HG03439 (cell line): ENCODE results near the gene FKBP2.

ENCODE experiments used
- ATAC-seq: cut with Tn5 transposase; IDR thresholded peaks from one replicate; pipeline ENCODE4 v1.9.1; 2021; ENCODE audit warnings: mild to moderate bottlenecking, moderate library complexity; ENCODE audit not compliant: unreplicated experiment

The FKBP2 gene

GRCh38 chr11:64262271-64263002 lies 21.5 kb downstream of the FKBP2 start:
- ATAC-seq: no peak

DNA sequence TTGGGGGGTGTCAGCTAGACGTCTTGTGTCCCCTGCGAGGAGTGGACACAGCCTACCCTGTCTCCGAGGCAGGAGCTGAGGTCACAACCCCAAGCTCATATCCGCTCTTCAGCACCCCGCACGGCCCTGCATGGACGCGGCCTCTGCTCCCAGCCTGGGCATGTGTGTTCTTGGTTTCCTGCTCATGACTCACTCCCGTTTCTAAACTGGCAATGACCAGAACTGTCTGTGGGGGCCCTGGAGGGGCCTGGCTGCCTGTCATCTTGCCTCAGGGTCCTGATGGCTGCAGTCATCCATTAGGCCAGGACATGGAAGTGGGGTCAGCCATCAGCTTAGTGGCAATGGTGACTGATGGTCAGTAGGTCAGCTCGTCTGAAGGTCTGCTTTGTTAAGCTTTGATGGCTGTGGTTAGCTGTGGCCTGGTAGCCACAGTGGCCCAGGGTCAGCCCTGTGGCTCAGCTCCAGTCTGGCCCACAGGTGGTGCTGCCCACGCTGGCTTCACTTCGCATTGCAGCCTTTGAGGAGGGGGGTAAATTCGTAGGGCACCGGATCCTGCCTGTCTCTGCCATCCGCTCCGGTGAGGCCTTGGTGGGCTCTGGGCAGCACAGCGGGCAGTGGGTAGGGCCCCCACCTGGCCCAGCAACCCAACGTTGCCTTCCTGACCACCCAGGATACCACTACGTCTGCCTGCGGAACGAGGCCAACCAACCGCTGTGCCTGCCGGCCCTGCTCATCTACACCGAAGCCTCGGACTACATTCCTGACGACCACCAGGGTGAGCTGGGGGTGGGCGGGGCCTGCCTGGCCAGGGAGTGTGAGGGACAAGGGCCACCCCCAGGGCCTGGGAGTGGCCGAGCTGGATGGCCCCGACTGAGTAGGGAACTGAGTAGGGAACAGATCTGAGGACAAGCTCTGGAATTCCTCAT lies 22.4 kb downstream of the FKBP2 start:
- no peak for ATAC-seq

DNA sequence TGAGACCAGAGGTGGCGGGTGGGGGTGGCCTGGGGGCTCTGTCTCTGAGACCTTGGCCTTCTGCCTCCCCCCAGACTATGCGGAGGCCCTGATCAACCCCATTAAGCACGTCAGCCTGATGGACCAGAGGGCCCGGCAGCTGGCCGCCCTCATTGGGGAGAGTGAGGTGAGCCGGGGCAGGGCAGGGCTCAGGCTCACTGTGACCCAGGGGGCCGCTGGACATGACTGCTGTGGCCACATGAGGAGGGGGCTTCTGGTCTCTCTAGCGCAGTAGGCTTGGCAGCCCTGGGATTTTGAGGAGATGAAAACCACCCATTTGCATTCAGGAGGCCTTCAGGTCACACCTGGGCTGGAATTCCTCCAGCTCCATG lies 23.0 kb downstream of the FKBP2 start:
- no peak for ATAC-seq

DNA sequence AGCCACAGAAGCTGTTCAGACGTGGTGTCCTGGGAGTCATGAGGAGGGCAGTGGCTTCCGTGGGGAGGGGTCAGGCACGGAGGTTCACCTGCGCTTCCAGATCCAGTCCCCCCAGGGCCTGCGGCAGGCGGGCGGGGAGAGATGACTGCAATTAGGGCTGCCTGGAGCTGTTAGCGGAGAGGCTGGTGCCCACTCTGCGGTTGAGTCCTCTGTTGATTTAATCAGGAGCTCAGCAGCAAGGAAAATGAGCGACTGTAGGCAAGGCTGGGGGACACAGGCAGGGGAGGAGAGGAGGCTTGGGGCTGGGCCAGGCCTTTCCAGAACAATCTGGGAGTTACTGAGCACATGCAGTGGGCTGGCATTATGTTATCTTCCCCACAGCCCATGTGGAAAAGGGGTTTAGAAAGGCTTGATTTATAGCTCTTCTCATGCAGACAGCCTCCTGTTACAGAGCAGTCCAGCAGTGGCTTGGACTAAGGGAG lies 23.5 kb downstream of the FKBP2 start:
- no peak for ATAC-seq

DNA sequence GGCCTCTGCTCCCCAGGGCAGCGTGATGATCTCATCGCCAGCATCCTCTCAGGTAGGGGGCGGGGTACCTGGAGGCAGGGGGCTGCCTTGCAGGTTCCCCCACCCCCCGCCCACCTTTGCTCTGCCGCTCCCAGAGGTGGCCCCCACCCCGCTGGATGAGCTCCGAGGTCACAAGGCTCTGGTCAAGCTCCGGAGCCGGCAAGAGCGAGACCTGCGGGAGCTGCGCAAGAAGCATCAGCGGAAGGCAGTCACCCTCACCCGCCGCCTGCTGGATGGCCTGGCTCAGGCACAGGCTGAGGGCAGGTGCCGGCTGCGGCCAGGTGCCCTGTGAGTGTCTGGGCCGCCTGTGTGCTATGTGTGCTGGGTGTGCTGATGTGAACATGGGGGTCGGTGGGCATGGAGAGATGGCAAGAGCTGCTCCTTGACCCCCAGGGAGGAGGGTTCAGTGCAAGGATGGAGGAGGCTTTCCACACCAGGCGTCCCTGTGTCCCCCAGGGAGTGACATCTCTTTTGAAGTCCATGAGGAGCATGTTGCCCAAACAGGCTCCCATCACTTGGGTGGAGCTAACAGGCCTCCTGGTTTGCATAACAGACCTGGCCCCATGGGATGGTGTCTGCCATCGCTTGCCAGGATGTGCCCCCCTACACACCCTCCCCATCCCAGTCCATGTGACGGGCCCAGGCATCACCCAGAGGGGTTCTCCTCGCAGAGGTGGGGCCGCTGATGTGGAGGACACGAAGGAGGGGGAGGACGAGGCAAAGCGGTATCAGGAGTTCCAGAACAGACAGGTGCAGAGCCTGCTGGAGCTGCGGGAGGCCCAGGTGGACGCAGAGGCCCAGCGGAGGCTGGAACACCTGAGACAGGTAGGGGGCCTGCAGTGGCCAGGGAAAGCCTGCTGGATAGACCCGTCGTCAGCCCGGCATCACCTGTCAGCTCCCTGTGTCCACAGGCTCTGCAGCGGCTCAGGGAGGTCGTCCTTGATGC lies 24.6 kb downstream of the FKBP2 start:
- ATAC-seq: no peak

- ATAC-seq: no peak
Observed at GRCh38 chr11:64266339-64266738, 25.4 kb downstream of the FKBP2 start.

DNA sequence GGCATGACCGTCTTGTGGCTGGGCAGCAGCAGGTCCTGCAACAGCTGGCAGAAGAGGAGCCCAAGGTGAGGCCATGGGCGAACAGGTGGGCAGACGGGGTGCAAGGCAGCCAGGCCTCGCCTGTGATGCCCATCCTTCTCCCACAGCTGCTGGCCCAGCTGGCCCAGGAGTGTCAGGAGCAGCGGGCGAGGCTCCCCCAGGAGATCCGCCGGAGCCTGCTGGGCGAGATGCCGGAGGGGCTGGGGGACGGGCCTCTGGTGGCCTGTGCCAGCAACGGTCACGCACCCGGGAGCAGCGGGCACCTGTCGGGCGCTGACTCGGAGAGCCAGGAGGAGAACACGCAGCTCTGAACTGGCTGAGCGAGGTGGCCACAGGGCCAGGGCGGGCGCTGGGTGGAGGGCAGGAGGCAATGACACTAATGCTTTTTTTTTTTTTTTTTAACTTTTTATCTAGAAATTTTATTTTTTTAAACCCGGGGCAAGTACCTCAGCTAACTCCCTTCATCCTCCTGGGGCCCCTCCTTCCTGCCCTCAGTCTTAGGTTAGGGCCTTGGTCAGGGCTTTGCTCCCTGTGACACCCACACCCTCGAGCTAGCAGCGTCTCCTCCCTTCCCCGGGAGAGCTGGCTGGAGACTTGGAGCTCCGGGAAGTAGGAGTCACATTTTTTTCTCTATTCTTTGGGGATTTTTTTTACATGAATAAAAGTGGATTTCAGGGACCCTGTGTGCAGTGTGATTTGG lies 26.5 kb downstream of the FKBP2 start:
- ATAC-seq: no peak

- no peak for ATAC-seq
Observed at GRCh38 chr11:64268025-64268892, 27.4 kb downstream of the FKBP2 start.

DNA sequence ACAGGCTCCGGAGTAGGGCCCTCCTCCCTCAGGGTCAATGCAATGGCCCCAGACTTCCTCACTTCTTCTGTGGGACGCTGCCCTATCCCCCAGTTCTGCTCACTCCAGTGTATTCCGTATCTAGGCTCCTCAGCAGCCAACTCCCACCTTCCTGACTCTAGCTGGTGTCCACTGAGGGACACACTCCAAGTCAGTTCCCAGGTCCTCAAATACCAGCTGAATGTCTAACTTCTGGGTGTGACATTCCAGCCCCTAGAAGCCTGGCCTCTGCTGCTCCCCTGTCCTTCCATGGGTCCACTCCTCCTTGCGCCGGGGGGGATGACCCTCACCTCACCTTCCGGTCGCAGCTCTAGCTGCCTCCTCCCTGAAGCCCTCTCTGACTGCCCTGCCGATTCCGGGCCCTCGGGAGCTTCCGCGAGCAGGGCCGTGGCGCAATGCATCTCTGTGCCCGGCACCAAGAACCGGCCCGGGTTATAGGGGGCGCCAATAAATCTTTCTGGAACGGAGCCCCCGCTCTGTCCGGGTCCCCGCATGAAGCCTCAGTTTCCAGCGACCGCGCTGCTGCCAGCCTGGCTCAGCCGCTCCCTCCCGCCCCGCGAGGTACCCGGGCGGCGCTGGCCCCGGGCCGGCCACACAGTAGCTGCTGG lies 28.1 kb downstream of the FKBP2 start:
- peak; percentile 13 for ATAC-seq

DNA sequence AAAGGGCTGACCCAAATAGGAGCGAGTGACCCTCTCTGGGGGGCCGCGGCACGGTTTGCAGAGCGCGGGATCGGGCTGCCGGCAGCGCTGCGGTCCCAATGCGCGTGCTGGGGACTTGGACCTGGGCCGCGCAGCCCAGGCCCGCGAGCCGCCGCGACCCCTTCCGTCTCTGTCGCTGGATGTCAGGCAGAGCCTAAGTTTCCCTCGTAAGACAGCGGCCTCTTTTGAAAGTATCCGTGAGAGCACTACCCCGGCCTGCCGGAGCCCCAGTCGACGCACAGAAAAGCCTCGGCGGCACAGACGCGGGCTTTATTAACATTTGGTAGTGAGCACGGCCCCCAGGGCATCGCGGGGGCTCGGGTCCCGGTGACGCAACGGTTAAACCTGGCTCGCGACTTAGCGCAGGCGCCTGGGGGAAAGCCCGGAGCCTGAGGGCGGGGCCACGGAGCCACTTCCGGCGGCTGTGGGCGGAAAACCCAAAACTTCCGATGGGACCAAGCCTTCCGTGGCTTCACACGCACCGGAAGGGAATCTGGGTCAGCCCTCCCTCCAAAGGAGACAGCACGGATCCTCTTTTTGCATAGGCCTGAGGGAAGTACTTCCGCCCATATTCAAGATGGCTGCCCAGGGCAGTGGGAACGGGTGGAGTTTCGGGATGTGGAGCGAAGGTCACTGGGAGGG lies 28.8 kb downstream of the FKBP2 start:
- ATAC-seq: peak; percentile 62

GRCh38 chr11:64275031-64275800 lies 34.3 kb downstream of the FKBP2 start:
- ATAC-seq: no peak

GRCh38 chr11:64275841-64276240 lies 34.9 kb downstream of the FKBP2 start:
- ATAC-seq: no peak

- ATAC-seq: no peak
Observed at GRCh38 chr11:64276653-64277431, 35.9 kb downstream of the FKBP2 start.

DNA sequence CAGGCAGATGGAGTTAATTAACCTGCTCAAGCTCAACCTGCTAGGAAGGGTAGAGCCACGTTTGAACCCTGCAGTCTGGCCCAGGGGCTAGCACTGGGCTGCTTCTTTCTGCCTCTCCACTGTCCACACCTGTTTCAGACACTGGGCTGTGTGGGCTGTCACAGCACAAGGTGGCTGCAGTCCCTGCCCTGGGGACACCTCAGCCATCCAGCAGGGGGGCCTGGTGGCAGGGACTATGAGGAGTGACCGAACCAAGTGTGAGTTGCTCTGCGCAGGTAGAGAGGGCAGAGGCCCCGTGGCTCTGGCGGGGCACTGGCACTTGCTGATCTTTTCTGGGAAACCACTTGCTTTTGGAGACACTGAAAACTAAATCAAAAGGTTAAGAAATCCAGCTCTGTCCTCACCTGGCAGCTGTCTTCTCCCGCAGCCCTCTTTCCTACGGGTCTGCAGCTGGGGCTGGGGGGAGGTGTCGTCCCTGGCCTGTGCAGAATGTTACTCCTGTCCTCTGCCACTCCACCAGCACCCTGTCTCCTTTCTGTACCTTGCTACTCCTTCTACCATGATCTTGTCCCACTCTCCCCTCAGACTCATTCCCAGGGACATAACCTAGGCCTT lies 37.8 kb downstream of the FKBP2 start:
- no peak for ATAC-seq

DNA sequence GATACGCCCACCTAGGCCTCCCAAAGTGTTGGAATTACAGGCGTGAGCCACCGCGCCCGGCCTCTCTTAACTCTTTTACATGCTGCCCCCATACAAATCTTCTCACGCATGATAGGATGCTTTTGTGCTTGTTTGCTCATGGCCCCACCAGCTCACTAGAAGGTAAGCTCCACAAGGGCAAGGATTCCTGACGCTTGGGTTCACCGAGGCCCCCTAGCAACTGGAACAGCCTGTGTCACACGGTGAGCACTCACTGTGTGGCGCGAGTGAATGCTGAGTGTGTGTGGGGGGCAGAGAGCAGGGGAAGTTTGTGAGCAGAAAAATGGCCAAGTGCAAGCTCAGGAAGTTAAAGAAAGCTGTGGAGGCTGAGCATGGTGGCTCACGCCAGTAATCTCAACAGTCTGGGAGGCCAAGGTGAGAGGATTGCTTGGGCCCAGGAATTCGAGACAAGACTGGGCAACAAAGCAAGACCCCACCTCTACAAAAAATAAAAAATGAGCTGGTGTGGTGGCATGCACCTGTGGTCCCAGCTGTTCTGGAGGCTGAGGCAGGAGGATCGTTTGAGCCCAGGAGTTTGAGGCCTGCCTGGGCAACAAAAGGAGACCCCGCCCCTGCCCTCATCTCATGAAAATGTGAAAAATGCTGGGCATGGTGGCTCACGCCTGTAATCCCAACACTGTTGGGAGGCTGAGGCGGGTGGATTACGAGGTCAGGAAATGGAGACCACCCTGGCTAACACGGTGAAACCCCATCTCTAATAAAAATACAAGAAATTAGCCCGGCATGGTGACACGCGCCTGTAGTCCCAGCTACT lies 41.3 kb downstream of the FKBP2 start:
- ATAC-seq: no peak
